HTR-8/SVneo (cell line): ENCODE data around the gene SP1.
"Not testable (repeated sequence)": the region's sequence is repeated elsewhere in the genome, so short reads cannot be mapped to it uniquely, and the experiment has no call there.

Experiments used
- DNase-seq: peaks from one replicate; pipeline ENCODE4 v3.0.0; 2011; ENCODE audit warnings: low spot score, mixed read lengths; ENCODE audit not compliant: insufficient read length
- FAIRE-seq: peaks from 2 replicates; lab custom pipeline; 2011; peaks lifted over from hg19 to GRCh38; lab: Jason Lieb, UNC

Gene SP1

GRCh38 chr12:53441040-53441833 lies 61.3 kb downstream of the SP1 start, which contains the start of gene PRR13:
Gene PRR13, plus strand, starts transcription at chr12:53441734. Its CDS starts 981 bp downstream, at chr12:53442715.
- peak; percentile 99 for DNase-seq
- FAIRE-seq, result peak; percentile 38

- FAIRE-seq (no peak), DNase-seq (no peak)
Measured at GRCh38 chr12:53443955-53444354, 64.0 kb downstream of the SP1 start.

DNA sequence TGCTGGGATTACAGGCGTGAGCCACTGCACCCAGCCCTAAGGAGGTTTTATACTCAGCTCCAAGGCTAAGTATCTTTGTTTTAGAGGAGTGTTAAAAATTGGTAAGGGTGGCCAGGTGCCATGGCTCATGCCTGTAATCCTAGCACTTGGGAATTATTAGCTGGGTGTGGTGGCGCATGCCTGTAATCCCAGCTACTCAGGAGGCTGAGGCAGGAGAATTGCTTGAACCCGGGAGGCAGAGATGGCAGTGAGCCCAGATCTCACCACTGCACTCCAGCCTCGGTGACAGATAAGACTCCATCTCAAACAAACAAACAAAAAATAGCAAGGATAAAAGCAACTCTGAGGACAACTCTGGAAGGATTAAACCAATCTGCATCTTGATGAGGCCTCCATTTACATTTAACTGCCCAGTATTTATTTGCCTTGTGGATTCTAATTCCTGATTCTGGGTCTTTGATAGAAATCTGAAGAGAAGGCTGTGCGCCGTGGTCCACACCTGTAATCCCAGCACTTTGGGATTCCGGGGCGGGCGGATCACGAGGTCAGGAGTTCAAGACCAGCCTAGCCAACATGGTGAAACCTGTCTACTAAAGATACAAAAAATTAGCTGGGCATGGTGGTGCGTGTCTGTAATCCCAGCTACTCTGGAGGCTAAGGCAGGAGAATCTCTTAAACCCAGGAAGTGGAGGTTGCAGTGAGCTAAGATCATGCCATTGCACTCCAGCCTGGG lies 64.8 kb downstream of the SP1 start:
- not testable (repeated sequence) for DNase-seq, FAIRE-seq

DNA sequence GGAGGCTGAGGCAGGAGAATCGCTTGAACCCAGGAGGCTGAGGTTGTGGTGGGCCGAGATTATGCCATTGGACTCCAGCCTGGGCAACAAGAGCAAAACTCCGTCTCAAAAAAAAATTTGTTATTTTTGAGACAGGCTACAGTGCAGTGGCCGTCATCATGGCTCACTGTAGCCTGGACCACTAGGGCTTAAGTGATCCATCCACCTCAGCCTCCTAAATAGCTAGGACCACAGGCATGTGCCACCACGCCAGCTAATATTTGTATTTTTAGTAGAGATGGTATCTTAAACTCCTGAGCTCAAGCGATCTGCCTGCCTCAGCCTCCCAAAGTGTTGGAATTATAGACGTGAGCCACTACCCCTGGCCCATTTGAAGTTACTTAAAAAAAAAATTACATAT lies 71.0 kb downstream of the SP1 start:
- DNase-seq (no peak), FAIRE-seq (no peak)

DNA sequence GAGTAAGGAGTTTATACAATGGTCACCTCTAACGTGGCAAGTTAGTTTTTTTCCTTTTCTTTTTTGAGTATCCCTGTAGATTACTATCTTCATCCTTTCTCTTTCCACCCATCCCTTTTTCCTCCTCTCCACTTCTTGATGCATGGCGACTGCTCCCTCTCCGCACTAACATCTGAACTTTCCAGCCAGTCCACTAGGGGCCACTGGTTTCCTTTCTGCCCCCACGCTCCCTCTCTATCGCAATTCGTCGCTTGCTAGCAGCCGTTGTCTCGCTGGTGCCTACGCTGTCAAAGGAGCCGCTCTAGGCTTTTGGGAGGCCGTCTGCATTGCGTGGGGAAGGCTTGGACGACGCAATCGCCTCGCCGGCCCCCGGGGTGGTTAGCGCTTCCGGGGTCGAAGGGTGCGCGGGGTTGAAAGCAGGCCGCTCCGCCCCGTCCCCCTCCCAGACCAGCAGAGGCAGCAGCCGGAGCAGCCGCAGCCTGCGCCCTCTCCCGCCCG lies 71.7 kb downstream of the SP1 start, which contains the start of gene PCBP2:
Gene PCBP2, plus strand, starts transcription at position 442 of the 498 bp plus-strand sequence. CDS start 2,699 bp downstream, outside the sequence.
- FAIRE-seq, result peak; percentile 74
- DNase-seq, result peak; percentile 93

DNA sequence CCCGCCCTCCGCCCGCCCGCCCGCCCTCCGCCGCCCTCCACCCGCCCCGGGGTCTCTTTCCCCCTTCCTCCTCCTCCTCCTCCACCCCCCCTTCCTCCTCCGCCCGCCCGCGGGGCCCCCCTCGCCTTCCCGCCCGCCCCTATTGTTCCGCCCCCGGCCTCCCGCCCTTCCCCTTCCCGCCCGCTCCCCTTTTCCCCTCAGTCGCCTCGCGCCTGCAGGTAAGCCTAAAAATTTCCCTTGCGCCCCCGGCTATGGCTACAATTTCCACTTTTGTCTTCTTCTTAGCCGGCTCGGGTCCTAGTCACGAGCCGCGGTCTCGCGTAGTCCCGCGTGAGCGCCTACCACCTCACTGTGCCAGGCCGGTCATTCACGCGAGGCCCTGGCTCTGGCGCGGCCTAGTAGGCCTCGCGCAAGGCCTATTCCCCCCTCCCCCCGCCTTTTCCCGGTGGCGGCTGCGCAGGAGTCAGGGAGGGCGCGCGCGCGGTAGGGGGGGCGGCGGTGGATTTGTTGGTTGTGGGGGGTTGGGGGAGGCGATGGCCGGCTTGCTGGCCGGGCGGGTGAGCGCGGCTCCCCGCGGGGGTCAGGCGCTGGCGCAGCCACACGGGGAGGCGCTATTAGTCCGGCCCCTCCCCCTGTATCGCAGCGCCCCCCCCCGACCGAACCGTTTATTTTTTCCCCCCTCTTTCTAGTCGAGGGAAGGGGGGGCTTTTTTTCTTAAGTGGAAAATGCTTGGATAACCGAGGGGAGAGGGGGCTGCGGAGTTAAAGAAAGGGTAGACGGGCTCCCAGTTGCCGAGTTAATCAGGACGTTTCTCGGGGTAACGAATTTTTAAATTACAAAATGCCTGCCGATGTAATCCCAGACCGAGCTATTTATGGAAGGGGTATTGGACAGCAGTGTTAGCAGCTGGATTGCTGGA lies 72.4 kb downstream of the SP1 start:
- peak; percentile 13 for FAIRE-seq
- peak; percentile 71 for DNase-seq

- no peak for FAIRE-seq
- DNase-seq, result no peak
Measured at GRCh38 chr12:53453953-53454640, 74.1 kb downstream of the SP1 start.

DNA sequence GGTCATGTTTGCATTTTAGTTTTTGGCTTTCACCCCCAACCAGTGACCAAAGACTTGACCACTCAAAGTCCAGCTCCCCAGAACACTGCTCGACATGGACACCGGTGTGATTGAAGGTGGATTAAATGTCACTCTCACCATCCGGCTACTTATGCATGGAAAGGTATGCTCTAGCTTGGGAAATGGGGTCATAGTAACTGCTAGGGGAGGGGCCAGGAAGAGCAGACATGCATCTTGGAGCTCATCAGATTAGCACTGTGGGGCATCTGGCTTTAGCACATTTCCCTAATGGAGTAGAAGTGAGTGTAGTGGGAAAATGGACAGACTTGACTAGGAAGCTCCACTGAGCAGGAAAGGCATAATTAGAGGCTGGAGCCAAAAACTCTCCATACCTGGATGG lies 74.7 kb downstream of the SP1 start:
- FAIRE-seq (no peak), DNase-seq (no peak)

GRCh38 chr12:53456654-53457366 lies 76.8 kb downstream of the SP1 start:
- FAIRE-seq (no peak), DNase-seq (no peak)

DNA sequence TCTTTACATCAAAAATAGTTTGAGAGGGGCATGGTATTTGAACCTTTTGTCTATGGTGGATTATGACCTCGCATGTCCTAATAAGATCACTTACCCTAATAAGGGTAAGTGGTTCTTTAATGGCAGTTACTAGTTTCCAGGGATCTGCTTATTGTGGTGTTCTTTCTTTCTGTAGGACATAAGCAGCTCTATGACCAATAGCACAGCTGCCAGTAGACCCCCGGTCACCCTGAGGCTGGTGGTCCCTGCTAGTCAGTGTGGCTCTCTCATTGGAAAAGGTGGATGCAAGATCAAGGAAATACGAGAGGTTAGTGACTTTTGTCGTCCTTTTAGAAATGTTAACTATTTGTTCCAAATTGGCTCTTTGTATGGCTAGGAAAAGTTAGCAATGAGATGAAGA lies 79.1 kb downstream of the SP1 start:
- DNase-seq (no peak), FAIRE-seq (no peak)

- FAIRE-seq (no peak), DNase-seq (no peak)
Measured at GRCh38 chr12:53461059-53461458, 81.1 kb downstream of the SP1 start.

- DNase-seq (no peak), FAIRE-seq (no peak)
Measured at GRCh38 chr12:53461591-53461990, 81.6 kb downstream of the SP1 start.

- DNase-seq, result no peak
- FAIRE-seq, result no peak
Measured at GRCh38 chr12:53462935-53463334, 83.0 kb downstream of the SP1 start.

DNA sequence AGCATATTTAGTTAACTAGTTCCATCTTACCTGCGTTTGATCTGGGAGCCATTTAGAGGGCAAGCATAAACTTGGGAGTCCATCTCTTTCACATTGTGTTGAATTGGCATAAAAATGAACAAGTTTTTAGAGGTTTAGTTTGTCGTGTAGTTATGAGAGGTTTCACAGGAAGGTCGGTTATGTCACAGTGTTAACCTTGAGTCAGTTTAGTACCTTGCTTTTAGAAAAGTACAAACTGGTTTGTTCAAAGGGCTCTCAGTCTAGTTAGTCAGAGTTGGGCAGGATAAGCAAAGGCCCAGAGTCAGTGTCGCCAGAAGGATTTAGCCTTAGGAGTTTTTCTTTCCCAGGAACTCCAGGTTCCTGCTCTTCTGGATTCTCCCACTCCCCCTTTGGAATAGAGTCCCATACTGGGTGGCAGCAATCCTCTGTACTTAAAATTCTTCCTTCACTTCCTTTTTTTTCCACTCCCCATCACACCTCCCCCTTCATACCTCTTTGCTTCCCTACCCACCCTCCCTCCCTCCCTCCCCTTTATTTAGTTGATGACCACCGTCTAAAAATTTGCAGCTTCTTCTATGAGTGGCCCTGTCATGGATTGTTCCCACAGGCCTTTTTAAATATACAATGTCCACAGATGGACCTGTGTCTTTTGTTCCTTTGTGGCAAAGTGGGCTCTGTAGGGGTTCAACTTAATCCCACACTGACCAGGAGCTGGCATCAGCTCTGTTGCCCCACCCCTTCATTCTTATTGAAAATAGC lies 84.0 kb downstream of the SP1 start:
- FAIRE-seq, result no peak
- no peak for DNase-seq

GRCh38 chr12:53464685-53465418 lies 84.9 kb downstream of the SP1 start:
- no peak for DNase-seq
- FAIRE-seq, result no peak

GRCh38 chr12:53465679-53466078 lies 85.7 kb downstream of the SP1 start:
- DNase-seq (no peak), FAIRE-seq (no peak)
